ENCODE measurements around the gene PROK2.

- TF ChIP-seq POLR2A (IDR thresholded peaks at IDR 0.05) = no peak
- TF ChIP-seq, protein P1, sequence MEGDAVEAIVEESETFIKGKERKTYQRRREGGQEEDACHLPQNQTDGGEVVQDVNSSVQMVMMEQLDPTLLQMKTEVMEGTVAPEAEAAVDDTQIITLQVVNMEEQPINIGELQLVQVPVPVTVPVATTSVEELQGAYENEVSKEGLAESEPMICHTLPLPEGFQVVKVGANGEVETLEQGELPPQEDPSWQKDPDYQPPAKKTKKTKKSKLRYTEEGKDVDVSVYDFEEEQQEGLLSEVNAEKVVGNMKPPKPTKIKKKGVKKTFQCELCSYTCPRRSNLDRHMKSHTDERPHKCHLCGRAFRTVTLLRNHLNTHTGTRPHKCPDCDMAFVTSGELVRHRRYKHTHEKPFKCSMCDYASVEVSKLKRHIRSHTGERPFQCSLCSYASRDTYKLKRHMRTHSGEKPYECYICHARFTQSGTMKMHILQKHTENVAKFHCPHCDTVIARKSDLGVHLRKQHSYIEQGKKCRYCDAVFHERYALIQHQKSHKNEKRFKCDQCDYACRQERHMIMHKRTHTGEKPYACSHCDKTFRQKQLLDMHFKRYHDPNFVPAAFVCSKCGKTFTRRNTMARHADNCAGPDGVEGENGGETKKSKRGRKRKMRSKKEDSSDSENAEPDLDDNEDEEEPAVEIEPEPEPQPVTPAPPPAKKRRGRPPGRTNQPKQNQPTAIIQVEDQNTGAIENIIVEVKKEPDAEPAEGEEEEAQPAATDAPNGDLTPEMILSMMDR (IDR thresholded peaks at IDR 0.05 in 8 of 11, conservative IDR thresholded peaks at IDR 0.05 in 3 of 11) = no peak
- no peak for TF ChIP-seq POLR2AphosphoS5 (IDR thresholded peaks at IDR 0.05)
These were observed 51.6 kb downstream of the PROK2 start for GRCh38 chr3:71733319-71733718.

Measured in spleen (tissue), 7 donors.